DND-41 (cell line): ENCODE measurements around the gene ZNF296.

Experiments used
- CTCF ChIP-seq: IDR thresholded peaks from 2 replicates; pipeline ENCODE4 v1.5.1; 2012; ENCODE audit warnings: borderline replicate concordance, low read length, moderate library complexity, mild to moderate bottlenecking; ENCODE audit not compliant: poor library complexity, severe bottlenecking; ENCODE audit errors: extremely low read depth
- EZH2 ChIP-seq: IDR thresholded peaks from 3 replicates; pipeline ENCODE4 v1.6.1; 2012; ENCODE audit warnings: borderline replicate concordance, low read depth, mild to moderate bottlenecking, moderate library complexity, low read length, inconsistent platforms; ENCODE audit not compliant: severe bottlenecking

DNA sequence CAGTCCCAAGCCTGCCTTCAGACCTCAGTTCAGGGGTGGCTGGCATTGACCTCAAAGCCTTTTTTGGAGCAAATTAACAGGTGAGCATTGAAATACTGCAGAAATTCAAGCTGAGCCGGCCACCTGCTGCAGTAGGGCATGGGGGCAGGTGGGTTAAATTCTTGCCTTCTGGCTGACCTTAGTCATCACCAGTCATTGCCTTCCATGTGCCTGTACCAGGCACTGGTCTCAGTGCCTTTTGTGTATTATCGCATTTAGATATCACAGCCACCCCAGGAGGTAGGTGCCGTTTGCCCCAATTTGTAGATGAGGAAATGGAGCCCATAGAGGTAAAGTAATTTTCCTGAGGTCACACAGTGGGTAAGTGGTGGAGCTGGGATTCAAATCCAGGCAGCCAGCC is 23.9 kb upstream of the ZNF296 start:
- TF ChIP-seq CTCF (no peak), EZH2 (no peak)
